B cell (primary cell): ENCODE data around the gene PKP1.

ENCODE experiments used
- CTCF ChIP-seq: fragments of 200-600 bp; IDR thresholded peaks from one replicate; pipeline ENCODE4 v1.8.0; 2022; ENCODE audit warnings: antibody characterized with exemption, mild to moderate bottlenecking
- EZH2 ChIP-seq: IDR thresholded peaks from 2 replicates; pipeline ENCODE4 v1.6.1; 2012; ENCODE audit warnings: borderline replicate concordance, low read depth, mild to moderate bottlenecking, moderate library complexity, low read length; ENCODE audit not compliant: insufficient read depth, poor library complexity, severe bottlenecking

GRCh38 chr1:201241736-201242135, 41.6 kb upstream of the PKP1 start:
- TF ChIP-seq CTCF (no peak), EZH2 (no peak)
